Measurements from ENCODE around the gene FRRS1.
"Not testable (repeated sequence)": the region's sequence is repeated elsewhere in the genome, so short reads cannot be mapped to it uniquely, and the experiment has no call there.

Gene FRRS1

DNA sequence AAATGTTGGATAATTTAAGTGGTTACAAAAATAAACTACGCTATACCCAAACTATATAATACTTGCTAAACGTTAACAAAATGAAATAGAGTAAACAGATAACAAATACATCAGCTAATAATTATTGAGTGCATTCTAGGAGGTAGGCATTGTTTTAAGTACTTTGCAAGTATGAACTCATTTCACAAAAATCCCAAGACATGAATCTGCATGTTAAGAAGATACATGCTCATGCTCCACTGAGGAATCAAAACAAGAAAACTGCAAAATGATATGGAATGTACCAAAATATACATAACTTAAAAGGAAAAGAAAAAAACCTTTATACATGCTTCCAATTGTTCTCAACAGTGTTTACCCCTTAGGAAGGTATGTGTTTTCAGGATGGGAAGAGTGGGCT lies 2.5 kb downstream of the FRRS1 start:
- H3K4ac ChIP-seq (ENCODE audit: low read length), result no peak overlapping the region
- H2BK15ac ChIP-seq (ENCODE audit: low read length), result no peak overlapping the region
- no peak overlapping the region for H3K18ac ChIP-seq (ENCODE audit: low read length)
- H4K8ac ChIP-seq (ENCODE audit: low read depth, low read length), result no peak overlapping the region
- H3K23ac ChIP-seq (ENCODE audit: low read depth, low read length, poor library complexity), result no peak overlapping the region
- peaks cover 0 to 9% of the 10 kb centered on the region in 2 donors for H3K9me3 ChIP-seq (replicated peaks in 1 of 2; ENCODE audit: control insufficient read depth in 2 of 2, insufficient read depth in 1 of 2, low read depth in 1 of 2, low read length in 2 of 2)
- no peak overlapping the region for H3K9ac ChIP-seq (ENCODE audit: low read depth, low read length, poor library complexity)
- no peak overlapping the region for H2BK5ac ChIP-seq (ENCODE audit: low read length)
- H2AK5ac ChIP-seq (ENCODE audit: low read depth, low read length), result no peak overlapping the region
- no peak for DNase-seq (ENCODE audit: low spot score)
- no peak overlapping the region for H4K91ac ChIP-seq (ENCODE audit: low read depth, low read length, poor library complexity)
- no peaks in the 10 kb centered on the region for H3K36me3 ChIP-seq (replicated peaks in 1 of 2; ENCODE audit: control insufficient read depth in 2 of 2, insufficient read depth in 2 of 2, low read length in 2 of 2)
- H2AFZ ChIP-seq (ENCODE audit: low read length), result no peak overlapping the region
- H3K14ac ChIP-seq (ENCODE audit: low read length), result no peak overlapping the region
- no peak overlapping the region for H3K27ac ChIP-seq (replicated peaks; ENCODE audit: low read length)
- H2BK120ac ChIP-seq (ENCODE audit: low read depth, low read length), result no peak overlapping the region
- peaks cover 3 to 9% of the 10 kb centered on the region in 2 donors for H3K4me1 ChIP-seq (ENCODE audit: control insufficient read depth in 2 of 2, insufficient read depth in 1 of 2, low read depth in 1 of 2, low read length in 2 of 2)
- no peaks in the 10 kb centered on the region for H3K27me3 ChIP-seq (ENCODE audit: control insufficient read depth in 3 of 3, insufficient read depth in 3 of 3, low read depth in 1 of 3, low read length in 3 of 3)
- H3K4me3 ChIP-seq (ENCODE audit: low read length in 2 of 2), result no peak overlapping the region
- no peak overlapping the region for H3K4me2 ChIP-seq (ENCODE audit: insufficient read depth, low read length, poor library complexity, severe bottlenecking)
- no CpG with 5 or more reads among the region's 2 CpGs for WGBS, 2 donors (ENCODE audit: extremely low coverage in 2 of 2, insufficient read length in 2 of 2, insufficient replicate concordance in 1 of 2)
- no peak overlapping the region for H2BK12ac ChIP-seq (ENCODE audit: low read length)
- no peaks in the 10 kb centered on the region for H3K79me1 ChIP-seq (ENCODE audit: low read depth, low read length)

DNA sequence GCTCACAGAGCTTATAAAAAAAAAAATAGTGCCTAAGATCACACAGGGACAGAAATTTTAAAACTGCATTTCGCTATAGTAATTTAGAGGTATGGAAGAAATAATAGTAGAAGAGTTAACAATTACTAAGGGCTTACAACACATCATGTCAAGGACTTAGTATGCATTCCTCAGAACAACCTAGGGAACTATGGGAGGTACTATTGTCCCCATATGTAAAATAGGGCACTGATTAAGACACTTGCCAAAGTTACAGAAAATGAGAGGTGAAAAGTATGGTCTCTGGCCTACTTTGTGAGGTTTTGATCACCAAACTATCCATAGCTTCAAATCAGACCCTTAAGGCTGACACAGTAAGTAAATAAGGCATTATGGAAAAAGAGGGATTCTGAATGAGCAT lies 4.7 kb downstream of the FRRS1 start:
- H2AK5ac ChIP-seq (ENCODE audit: low read depth, low read length), result no peak overlapping the region
- no peak overlapping the region for H3K4me2 ChIP-seq (ENCODE audit: insufficient read depth, low read length, poor library complexity, severe bottlenecking)
- H2BK12ac ChIP-seq (ENCODE audit: low read length), result no peak overlapping the region
- no peaks in the 10 kb centered on the region for H3K79me1 ChIP-seq (ENCODE audit: low read depth, low read length)
- DNase-seq (ENCODE audit: low spot score), result no peak
- no peak overlapping the region for H4K8ac ChIP-seq (ENCODE audit: low read depth, low read length)
- H3K14ac ChIP-seq (ENCODE audit: low read length), result no peak overlapping the region
- peaks cover 0 to 4% of the 10 kb centered on the region in 2 donors for H3K4me1 ChIP-seq (ENCODE audit: control insufficient read depth in 2 of 2, insufficient read depth in 1 of 2, low read depth in 1 of 2, low read length in 2 of 2)
- no peak overlapping the region for H3K4ac ChIP-seq (ENCODE audit: low read length)
- H3K23ac ChIP-seq (ENCODE audit: low read depth, low read length, poor library complexity), result no peak overlapping the region
- no peak overlapping the region for H4K91ac ChIP-seq (ENCODE audit: low read depth, low read length, poor library complexity)
- H2BK5ac ChIP-seq (ENCODE audit: low read length), result no peak overlapping the region
- H3K27ac ChIP-seq (replicated peaks; ENCODE audit: low read length), result no peak overlapping the region
- no CpG with 5 or more reads among the region's 1 CpG for WGBS, 2 donors (ENCODE audit: extremely low coverage in 2 of 2, insufficient read length in 2 of 2, insufficient replicate concordance in 1 of 2)
- peaks cover 0 to 9% of the 10 kb centered on the region in 2 donors for H3K9me3 ChIP-seq (replicated peaks in 1 of 2; ENCODE audit: control insufficient read depth in 2 of 2, insufficient read depth in 1 of 2, low read depth in 1 of 2, low read length in 2 of 2)
- no peak overlapping the region for H2BK120ac ChIP-seq (ENCODE audit: low read depth, low read length)
- H3K27me3 ChIP-seq (ENCODE audit: control insufficient read depth in 3 of 3, insufficient read depth in 3 of 3, low read depth in 1 of 3, low read length in 3 of 3), result no peaks in the 10 kb centered on the region
- H3K9ac ChIP-seq (ENCODE audit: low read depth, low read length, poor library complexity), result no peak overlapping the region
- no peaks in the 10 kb centered on the region for H3K36me3 ChIP-seq (replicated peaks in 1 of 2; ENCODE audit: control insufficient read depth in 2 of 2, insufficient read depth in 2 of 2, low read length in 2 of 2)
- H2BK15ac ChIP-seq (ENCODE audit: low read length), result no peak overlapping the region
- H3K18ac ChIP-seq (ENCODE audit: low read length), result no peak overlapping the region
- no peak overlapping the region for H3K4me3 ChIP-seq (ENCODE audit: low read length in 2 of 2)
- H2AFZ ChIP-seq (ENCODE audit: low read length), result no peak overlapping the region

GRCh38 chr1:99759518-99760160 lies 6.8 kb downstream of the FRRS1 start:
- Histone ChIP-seq H2AK5ac (ENCODE audit: low read depth, low read length) (no peak overlapping the region), H2BK12ac (ENCODE audit: low read length) (no peak overlapping the region), H2BK5ac (ENCODE audit: low read length) (no peak overlapping the region), H3K4me2 (ENCODE audit: insufficient read depth, low read length, poor library complexity, severe bottlenecking) (no peak overlapping the region), H2BK15ac (ENCODE audit: low read length) (no peak overlapping the region), H3K36me3 (replicated peaks in 1 of 2; ENCODE audit: control insufficient read depth in 2 of 2, insufficient read depth in 2 of 2, low read length in 2 of 2) (no peaks in the 10 kb centered on the region), H3K23ac (ENCODE audit: low read depth, low read length, poor library complexity) (no peak overlapping the region), H2BK120ac (ENCODE audit: low read depth, low read length) (no peak overlapping the region), H3K27me3 (ENCODE audit: control insufficient read depth in 3 of 3, insufficient read depth in 3 of 3, low read depth in 1 of 3, low read length in 3 of 3) (no peaks in the 10 kb centered on the region), H3K9me3 (replicated peaks in 1 of 2; ENCODE audit: control insufficient read depth in 2 of 2, insufficient read depth in 1 of 2, low read depth in 1 of 2, low read length in 2 of 2) (peaks cover 0 to 9% of the 10 kb centered on the region in 2 donors), H3K14ac (ENCODE audit: low read length) (no peak overlapping the region), H3K18ac (ENCODE audit: low read length) (no peak overlapping the region), H3K79me1 (ENCODE audit: low read depth, low read length) (no peaks in the 10 kb centered on the region), H4K91ac (ENCODE audit: low read depth, low read length, poor library complexity) (no peak overlapping the region), H3K9ac (ENCODE audit: low read depth, low read length, poor library complexity) (no peak overlapping the region), H4K8ac (ENCODE audit: low read depth, low read length) (no peak overlapping the region), H3K27ac (replicated peaks; ENCODE audit: low read length) (no peak overlapping the region), H3K4me1 (ENCODE audit: control insufficient read depth in 2 of 2, insufficient read depth in 1 of 2, low read depth in 1 of 2, low read length in 2 of 2) (peaks cover 0 to 4% of the 10 kb centered on the region in 2 donors), H3K4me3 (ENCODE audit: low read length in 2 of 2) (no peak overlapping the region), H3K4ac (ENCODE audit: low read length) (no peak overlapping the region), H2AFZ (ENCODE audit: low read length) (no peak overlapping the region)
- no CpG with 5 or more reads among the region's 4 CpGs for WGBS, 2 donors (ENCODE audit: extremely low coverage in 2 of 2, insufficient read length in 2 of 2, insufficient replicate concordance in 1 of 2)
- DNase-seq (ENCODE audit: low spot score), result no peak

GRCh38 chr1:99758686-99759517 lies 7.5 kb downstream of the FRRS1 start:
- H2AFZ ChIP-seq (ENCODE audit: low read length); H3K4me1 ChIP-seq (ENCODE audit: control insufficient read depth in 2 of 2, insufficient read depth in 1 of 2, low read depth in 1 of 2, low read length in 2 of 2); H2AK5ac ChIP-seq (ENCODE audit: low read depth, low read length); H2BK5ac ChIP-seq (ENCODE audit: low read length); H3K23ac ChIP-seq (ENCODE audit: low read depth, low read length, poor library complexity); H4K91ac ChIP-seq (ENCODE audit: low read depth, low read length, poor library complexity); H2BK15ac ChIP-seq (ENCODE audit: low read length); H3K79me1 ChIP-seq (ENCODE audit: low read depth, low read length); H3K27ac ChIP-seq (replicated peaks; ENCODE audit: low read length); H3K27me3 ChIP-seq (ENCODE audit: control insufficient read depth in 3 of 3, insufficient read depth in 3 of 3, low read depth in 1 of 3, low read length in 3 of 3); H3K4ac ChIP-seq (ENCODE audit: low read length); DNase-seq (ENCODE audit: low spot score); H3K4me3 ChIP-seq (ENCODE audit: low read length in 2 of 2); H3K36me3 ChIP-seq (replicated peaks in 1 of 2; ENCODE audit: control insufficient read depth in 2 of 2, insufficient read depth in 2 of 2, low read length in 2 of 2); H3K9me3 ChIP-seq (replicated peaks in 1 of 2; ENCODE audit: control insufficient read depth in 2 of 2, insufficient read depth in 1 of 2, low read depth in 1 of 2, low read length in 2 of 2); H4K8ac ChIP-seq (ENCODE audit: low read depth, low read length); H3K18ac ChIP-seq (ENCODE audit: low read length); H2BK12ac ChIP-seq (ENCODE audit: low read length); H3K14ac ChIP-seq (ENCODE audit: low read length); H2BK120ac ChIP-seq (ENCODE audit: low read depth, low read length); H3K9ac ChIP-seq (ENCODE audit: low read depth, low read length, poor library complexity); H3K4me2 ChIP-seq (ENCODE audit: insufficient read depth, low read length, poor library complexity, severe bottlenecking): not testable (repeated sequence)
- no CpG with 5 or more reads among the region's 8 CpGs for WGBS, 2 donors (ENCODE audit: extremely low coverage in 2 of 2, insufficient read length in 2 of 2, insufficient replicate concordance in 1 of 2)

Data from neuronal stem cell (in vitro differentiated cells).